ENCODE results near the gene ALG8. TPM values are rescaled to one million over a fixed set of nuclear protein-coding genes. Genes with fewer than 3 reads are reported as not detected.

Gene ALG8
- total and polyA plus RNA-seq, 2 of the 8 experiments (the other 6 are each of a cell fraction or from before 2014, with no cell fraction given): 66.7 to 84.3 TPM

DNA sequence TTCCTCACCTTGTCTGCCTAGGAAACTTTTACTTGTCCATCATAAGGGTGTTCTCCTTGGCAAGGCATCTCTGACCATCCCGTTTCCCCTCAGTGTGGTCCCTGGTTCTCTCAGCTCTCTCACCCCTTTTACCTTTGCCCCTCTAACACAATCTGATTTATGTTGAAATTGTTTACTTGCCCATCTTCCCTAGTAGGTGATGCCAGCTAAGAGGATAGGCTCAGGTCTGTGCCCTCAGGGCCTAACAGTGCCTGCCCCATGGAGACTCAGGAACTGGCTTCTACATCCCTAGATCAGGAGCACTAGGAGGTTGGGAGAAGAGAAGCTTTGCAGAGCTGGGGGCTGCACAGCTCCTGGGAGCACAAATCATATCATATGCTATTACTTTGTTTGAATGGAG, 21.1 kb upstream of the ALG8 start:
- TF ChIP-seq POLR2A (IDR thresholded peaks at IDR 0.05; ENCODE audit: control extremely low read depth in 1 of 2, low read depth in 2 of 2, low read length in 2 of 2): no peak
- CTCF ChIA-PET (ENCODE audit: partially characterized antibody): interaction anchor here (1.2 kb wide), 1 partner anchor 68 kb away, joined by 3 read pairs; no protein-coding TSS in a partner anchor

More for the DNA sequence above, 21.1 kb upstream of the ALG8 start:
- POLR2A ChIA-PET (ENCODE audit: partially characterized antibody): interaction anchor here (1.0 to 1.2 kb wide), 2 partner anchors 8 to 21 kb away, joined by 3 read pairs; partner anchors contain the start of gene ALG8
- H3K23ac ChIP-seq (ENCODE audit: insufficient read length): no peak overlapping the region
- no peaks in the 10 kb centered on the region for H3K36me3 ChIP-seq (ENCODE audit: control insufficient read depth in 2 of 4, insufficient read depth in 4 of 4, low read length in 3 of 4)
- no peak overlapping the region for H4K5ac ChIP-seq (ENCODE audit: insufficient read length, low read depth, low read length)
- H3K18ac ChIP-seq (ENCODE audit: extremely low read depth, low read length): no peak overlapping the region
- no peaks in the 10 kb centered on the region for H3K23me2 ChIP-seq (ENCODE audit: low read depth, low read length)
- no peaks in the 10 kb centered on the region for H3K9me3 ChIP-seq (ENCODE audit: insufficient read depth in 2 of 2, low read depth in 1 of 2, low read length in 1 of 2)
- H4K20me1 ChIP-seq (replicated peaks in 1 of 2; ENCODE audit: control insufficient read depth in 1 of 2, insufficient read depth in 2 of 2, low read length in 2 of 2): no peaks in the 10 kb centered on the region
- no peak for FAIRE-seq
- no peaks in the 10 kb centered on the region for H3K4me1 ChIP-seq (replicated peaks in 1 of 4; ENCODE audit: control insufficient read depth in 3 of 4, insufficient read depth in 4 of 4, low read length in 3 of 4)
- no peak overlapping the region for H2BK12ac ChIP-seq (ENCODE audit: low read depth, low read length)
- no peak overlapping the region for H3K56ac ChIP-seq (replicated peaks; ENCODE audit: insufficient read length, low read depth, low read length)
- WGBS, 2 experiments (ENCODE audit: extremely low coverage in 1 of 2, insufficient coverage in 1 of 2, insufficient read length in 1 of 2, insufficient replicate concordance in 2 of 2, low coverage in 1 of 2, low lambda C conversion rate in 2 of 2, missing lambda C conversion rate in 1 of 2): 69% methylated on average over 1 of the region's 1 CpG; no CpG with 5 or more reads in 1 of the 2 experiments
- no peak overlapping the region for H2BK20ac ChIP-seq (ENCODE audit: low read length)
- H3K4me2 ChIP-seq (ENCODE audit: insufficient read depth in 1 of 2, low read depth in 2 of 2, low read length in 2 of 2): no peak overlapping the region
- no peak overlapping the region for H3K27ac ChIP-seq (ENCODE audit: low read depth, low read length)
- H2AFZ ChIP-seq (ENCODE audit: low read length): no peak overlapping the region
- H3K79me2 ChIP-seq (ENCODE audit: control insufficient read depth in 1 of 2, insufficient read depth in 2 of 2, low read length in 2 of 2): no peaks in the 10 kb centered on the region
- no peak overlapping the region for H2BK5ac ChIP-seq (ENCODE audit: low read depth, low read length)
- no peaks in the 10 kb centered on the region for H3K27me3 ChIP-seq (replicated peaks in 1 of 4; ENCODE audit: control insufficient read depth in 3 of 4, extremely low read depth in 1 of 4, insufficient read depth in 3 of 4, low read length in 3 of 4)
- no peaks in the 10 kb centered on the region for H3K79me1 ChIP-seq (ENCODE audit: low read depth, low read length)
- no peak overlapping the region for H4K8ac ChIP-seq (ENCODE audit: extremely low read depth, insufficient read depth, low read length)
- no peak overlapping the region for H4K91ac ChIP-seq (replicated peaks; ENCODE audit: insufficient read length, low read length)
- H2BK15ac ChIP-seq (ENCODE audit: low read length): no peak overlapping the region
- H2AK5ac ChIP-seq (ENCODE audit: low read depth, low read length): no peak overlapping the region
- H3K9ac ChIP-seq (replicated peaks in 1 of 4; ENCODE audit: extremely low read depth in 1 of 4, low read depth in 3 of 4, low read length in 3 of 4): no peak overlapping the region
- no peak overlapping the region for H2BK120ac ChIP-seq (replicated peaks; ENCODE audit: low read depth, low read length)
- no peak overlapping the region for H3K4ac ChIP-seq (replicated peaks; ENCODE audit: insufficient read length, low read depth, low read length)
- no peak overlapping the region for H3K14ac ChIP-seq (ENCODE audit: insufficient read length)
- DNase-seq (ENCODE audit: low read depth in 1 of 2, low spot score in 2 of 2): no peak
- no peak overlapping the region for H3K4me3 ChIP-seq (ENCODE audit: extremely low read depth in 1 of 4, insufficient read depth in 2 of 4, low read depth in 3 of 4, low read length in 4 of 4)
